Fibroblast of pulmonary artery (primary cell): ENCODE measurements around the gene TAGLN2.
A peak's percentile ranks its signal among the peaks of the same experiment; 100 is the strongest.

ENCODE experiments used
- DNase-seq: peaks from one replicate; pipeline ENCODE4 v3.0.0-alpha.2; 2010; ENCODE audit warnings: low read depth
- H3K4me3 ChIP-seq: replicated peaks from 2 replicates; pipeline ENCODE4 v1.5.1; 2011; ENCODE audit warnings: low read depth, mild to moderate bottlenecking, control low read depth, low read length, moderate library complexity
- TF ChIP-seq, protein P1 (sequence below): IDR thresholded peaks from 2 replicates; pipeline ENCODE4 v1.5.1; 2011; ENCODE audit warnings: mild to moderate bottlenecking, control low read depth, low read length, inconsistent platforms; ENCODE audit errors: missing control alignments

TAGLN2 gene

DNA sequence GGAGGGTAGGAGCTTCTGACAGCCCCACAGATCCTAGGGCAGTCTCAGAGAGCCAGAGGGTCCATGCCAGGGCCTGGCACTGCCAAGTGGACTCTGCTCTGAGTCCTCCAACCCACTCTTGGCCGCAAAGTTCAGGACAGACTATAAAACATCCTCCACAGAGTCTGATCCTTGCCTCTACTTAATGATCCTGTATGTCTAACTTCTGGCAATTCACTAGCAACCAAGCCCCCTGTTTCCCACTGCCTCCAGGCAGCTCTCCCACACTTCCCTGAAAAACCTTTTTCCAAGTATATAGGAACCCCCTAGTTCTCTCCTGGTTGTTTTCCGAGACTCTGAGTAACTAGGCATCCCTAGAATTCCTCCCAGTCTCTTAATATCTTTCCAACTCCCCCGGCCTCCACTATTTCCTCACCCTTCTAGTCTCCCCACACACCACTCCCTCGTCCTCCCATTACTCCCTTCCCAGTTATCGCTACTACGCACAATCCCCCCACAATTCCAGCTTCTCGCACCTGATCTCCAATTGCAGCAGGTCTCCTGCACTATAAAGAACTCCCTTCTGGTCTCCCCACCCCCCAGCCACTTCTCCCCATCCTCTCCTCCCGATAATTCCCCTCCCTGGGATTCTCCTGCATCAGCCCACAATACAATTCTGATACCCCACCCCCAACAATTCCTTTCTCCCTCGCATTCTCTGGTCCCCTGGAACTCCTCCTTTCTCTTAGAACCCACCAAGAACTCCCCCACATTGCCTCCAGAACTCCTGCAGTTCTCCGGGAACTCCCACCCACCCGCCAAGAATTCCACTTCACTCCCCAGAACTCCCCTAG is 19.5 kb upstream of the TAGLN2 start:
- TF ChIP-seq, protein P1, sequence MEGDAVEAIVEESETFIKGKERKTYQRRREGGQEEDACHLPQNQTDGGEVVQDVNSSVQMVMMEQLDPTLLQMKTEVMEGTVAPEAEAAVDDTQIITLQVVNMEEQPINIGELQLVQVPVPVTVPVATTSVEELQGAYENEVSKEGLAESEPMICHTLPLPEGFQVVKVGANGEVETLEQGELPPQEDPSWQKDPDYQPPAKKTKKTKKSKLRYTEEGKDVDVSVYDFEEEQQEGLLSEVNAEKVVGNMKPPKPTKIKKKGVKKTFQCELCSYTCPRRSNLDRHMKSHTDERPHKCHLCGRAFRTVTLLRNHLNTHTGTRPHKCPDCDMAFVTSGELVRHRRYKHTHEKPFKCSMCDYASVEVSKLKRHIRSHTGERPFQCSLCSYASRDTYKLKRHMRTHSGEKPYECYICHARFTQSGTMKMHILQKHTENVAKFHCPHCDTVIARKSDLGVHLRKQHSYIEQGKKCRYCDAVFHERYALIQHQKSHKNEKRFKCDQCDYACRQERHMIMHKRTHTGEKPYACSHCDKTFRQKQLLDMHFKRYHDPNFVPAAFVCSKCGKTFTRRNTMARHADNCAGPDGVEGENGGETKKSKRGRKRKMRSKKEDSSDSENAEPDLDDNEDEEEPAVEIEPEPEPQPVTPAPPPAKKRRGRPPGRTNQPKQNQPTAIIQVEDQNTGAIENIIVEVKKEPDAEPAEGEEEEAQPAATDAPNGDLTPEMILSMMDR: no peak
- DNase-seq: peak; percentile 14
- peak overlapping the region; percentile 47 for H3K4me3 ChIP-seq

DNA sequence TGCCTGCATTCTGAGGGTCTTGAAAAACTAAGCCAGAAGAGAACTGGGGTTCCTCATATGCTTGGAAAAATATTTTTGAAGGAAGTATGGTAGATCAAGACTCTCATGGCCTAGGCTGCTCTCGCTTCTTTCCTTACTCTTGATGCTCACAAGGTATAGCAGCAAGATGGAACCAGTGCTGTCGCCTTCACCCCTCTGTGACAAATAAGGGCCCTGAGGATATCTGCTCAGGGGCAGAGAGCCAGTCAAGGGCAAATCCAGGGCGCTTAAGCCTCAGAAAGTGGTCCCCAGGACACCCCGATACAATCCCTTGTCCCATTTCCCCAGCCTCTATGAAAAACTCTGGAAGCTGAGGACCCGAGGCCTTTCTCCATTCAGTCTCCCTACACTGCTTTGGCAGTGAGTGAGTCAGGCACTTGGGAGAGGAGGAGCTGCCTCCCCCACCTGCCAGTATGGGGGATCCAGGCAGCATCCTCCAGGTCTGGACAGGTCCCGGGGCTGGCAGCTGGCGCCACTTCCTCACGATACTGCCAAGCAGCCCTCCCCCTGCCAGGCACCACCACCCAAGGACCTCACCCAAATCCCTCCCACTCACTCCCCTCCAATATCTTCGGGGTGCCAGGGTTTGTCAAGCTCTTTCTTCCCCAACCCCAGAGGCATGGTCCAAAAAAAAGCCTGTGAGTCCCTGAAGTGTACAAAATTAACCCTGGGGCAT is 18.8 kb upstream of the TAGLN2 start:
- H3K4me3 ChIP-seq: no peak overlapping the region
- TF ChIP-seq, protein P1: no peak
- no peak for DNase-seq

DNA sequence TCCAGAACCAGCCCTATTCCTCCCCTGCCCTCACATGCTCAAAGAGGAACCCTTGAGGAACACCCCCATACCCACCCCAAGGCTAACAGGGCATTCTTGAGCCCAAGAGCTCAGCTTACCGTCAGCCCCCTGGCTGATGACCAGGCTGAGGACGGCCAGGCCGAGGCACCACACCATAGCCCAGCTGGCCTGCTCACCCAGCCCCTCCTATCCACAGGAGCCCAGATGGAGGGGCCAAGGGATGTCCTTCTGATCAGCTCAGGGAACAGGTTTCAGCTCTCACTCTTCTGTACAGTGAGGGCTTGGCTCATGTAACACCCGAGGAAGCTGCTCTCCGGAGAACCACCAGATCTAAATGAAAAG is 18.0 kb upstream of the TAGLN2 start:
- TF ChIP-seq, protein P1: no peak
- H3K4me3 ChIP-seq: no peak overlapping the region
- no peak for DNase-seq

GRCh38 chr1:159942632-159943277 is 17.4 kb upstream of the TAGLN2 start:
- no peak for DNase-seq
- no peak overlapping the region for H3K4me3 ChIP-seq
- TF ChIP-seq, protein P1: no peak

DNA sequence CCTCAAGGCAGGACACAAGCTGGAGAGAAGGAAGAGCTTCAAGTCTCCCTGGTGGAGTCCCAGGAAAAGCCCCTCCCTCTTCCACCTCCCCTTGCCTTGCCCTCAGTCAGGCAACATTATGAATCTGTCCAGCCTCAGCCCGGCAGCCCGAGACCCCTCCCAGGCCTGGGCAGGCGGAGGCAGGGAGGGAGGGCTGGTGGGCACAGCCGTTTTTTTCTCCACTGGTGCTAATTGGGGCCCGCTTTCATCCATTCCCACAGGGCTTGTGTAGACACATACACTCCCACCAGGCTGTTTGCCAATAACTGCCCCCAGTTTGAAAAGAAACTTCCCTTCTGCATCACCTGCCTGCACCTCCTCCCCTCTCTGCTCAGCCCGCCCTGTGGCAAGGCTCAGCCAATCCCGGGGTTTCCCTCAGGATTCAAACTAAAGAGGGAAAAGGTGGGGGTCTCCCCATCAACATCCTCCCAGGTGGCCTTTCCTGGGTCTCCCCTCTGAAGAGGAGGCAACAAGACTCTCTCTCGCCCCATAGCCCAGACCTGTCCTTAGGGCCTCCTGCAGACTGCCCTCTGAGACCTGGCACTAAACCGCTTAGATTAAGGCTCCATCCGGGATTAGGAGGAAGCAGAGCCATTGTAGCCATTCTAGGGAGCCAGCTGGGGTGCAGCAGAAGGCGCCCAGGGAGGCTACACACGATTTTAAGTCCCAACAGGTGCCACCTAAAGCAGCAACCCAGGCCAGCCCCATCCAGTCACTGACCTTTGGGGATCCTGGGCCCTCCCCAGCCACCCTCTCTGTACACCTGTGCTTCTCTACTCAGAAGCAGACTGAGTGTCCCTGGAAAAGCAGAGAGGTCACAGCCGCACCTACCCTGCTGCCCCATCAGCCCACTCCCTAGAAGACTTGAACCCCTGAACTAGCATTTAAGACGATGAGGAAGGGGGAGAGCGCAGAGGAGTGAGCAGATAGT is 16.6 kb upstream of the TAGLN2 start:
- TF ChIP-seq, protein P1: no peak
- DNase-seq: no peak
- H3K4me3 ChIP-seq: no peak overlapping the region

GRCh38 chr1:159941141-159941540 is 15.8 kb upstream of the TAGLN2 start:
- no peak for DNase-seq
- no peak overlapping the region for H3K4me3 ChIP-seq
- TF ChIP-seq, protein P1: no peak
